HG03064 (cell line): ENCODE results near the gene FER1L5.

Experiments
- ATAC-seq: cut with Tn5 transposase; IDR thresholded peaks from one replicate; pipeline ENCODE4 v1.9.1; 2021; ENCODE audit warnings: low read depth; ENCODE audit not compliant: unreplicated experiment

FER1L5 gene

GRCh38 chr2:96739076-96739632 lies 96.6 kb downstream of the FER1L5 start:
- no peak for ATAC-seq

GRCh38 chr2:96739633-96740428 lies 97.3 kb downstream of the FER1L5 start, which contains the start of gene LMAN2L:
LMAN2L (minus strand) TSS chr2:96740064; CDS start chr2:96740040, 24 bp downstream.
- peak; percentile 96 for ATAC-seq

- no peak for ATAC-seq
Measured at GRCh38 chr2:96747061-96747617, 104.6 kb downstream of the FER1L5 start.

- no peak for ATAC-seq
Measured at GRCh38 chr2:96751800-96752199, 109.2 kb downstream of the FER1L5 start.

- no peak for ATAC-seq
Measured at GRCh38 chr2:96753661-96754282, 111.2 kb downstream of the FER1L5 start.

- ATAC-seq, result no peak
Measured at GRCh38 chr2:96754317-96754716, 111.8 kb downstream of the FER1L5 start.
